ENCODE data around the gene ABCC8. TPM values are rescaled to one million over a fixed set of nuclear protein-coding genes. Genes with fewer than 3 reads are reported as not detected.

The ABCC8 gene
- total RNA-seq, 1 experiment from 2014 or later, result 2.4 TPM

GRCh38 chr11:17418444-17419081, 58.1 kb downstream of the ABCC8 start:
- no peak for TF ChIP-seq CTCF (conservative IDR thresholded peaks at IDR 0.05)
- no CpG with 5 or more reads among the region's 2 CpGs for WGBS (ENCODE audit: extremely low coverage, insufficient read length, low lambda C conversion rate)
- H2BK15ac ChIP-seq (ENCODE audit: low read depth, low read length), result no peak overlapping the region

More at GRCh38 chr11:17418444-17419081, 58.1 kb downstream of the ABCC8 start:
- no peak overlapping the region for H4K91ac ChIP-seq (ENCODE audit: insufficient read length, low read depth, low read length)
- no peak overlapping the region for H3K4ac ChIP-seq (ENCODE audit: low read depth, low read length)
- no peaks in the 10 kb centered on the region for H4K20me1 ChIP-seq (ENCODE audit: control insufficient read depth, insufficient read depth, insufficient read length)
- H3K79me2 ChIP-seq (ENCODE audit: insufficient read depth, low read length), result no peaks in the 10 kb centered on the region
- no peak overlapping the region for H4K8ac ChIP-seq (replicated peaks; ENCODE audit: insufficient read length, low read depth, low read length)
- Mint-ChIP-seq H3K9me3 (no peaks in the 10 kb centered on the region; a peak in 1 of 5 replicates), H3K27ac (peak overlapping the region in 1 of 3 experiments; percentile 31; a peak in 1 of 7 replicates), H3K4me1 (peaks cover 18 to 25% of the 10 kb centered on the region in 2 experiments), H3K27me3 (ENCODE audit: low read depth) (peaks cover 59% of the 10 kb centered on the region), H3K36me3 (ENCODE audit: insufficient read depth in 1 of 3, low read depth in 3 of 3) (no peaks in the 10 kb centered on the region), H3K4me3 (no peak overlapping the region)
- H2AK5ac ChIP-seq (ENCODE audit: insufficient read length, low read length), result no peak overlapping the region
- no peak overlapping the region for H3K9ac ChIP-seq (ENCODE audit: extremely low read depth, insufficient read length, low read length)
- no peak overlapping the region for H3K27ac ChIP-seq (ENCODE audit: insufficient read length, low read depth, low read length)
- H2BK12ac ChIP-seq (ENCODE audit: insufficient read length, low read depth, low read length), result no peak overlapping the region
- H3K56ac ChIP-seq (ENCODE audit: insufficient read length, low read depth, low read length), result no peak overlapping the region
- H3K79me1 ChIP-seq (ENCODE audit: insufficient read depth, low read depth, low read length, poor library complexity, severe bottlenecking), result no peaks in the 10 kb centered on the region
- H3K27me3 ChIP-seq (ENCODE audit: insufficient read depth, low read length), result no peaks in the 10 kb centered on the region
- no peak overlapping the region for H2AFZ ChIP-seq (ENCODE audit: low read length)
- H3K18ac ChIP-seq (ENCODE audit: insufficient read length, low read depth, low read length), result no peak overlapping the region
- no peak overlapping the region for H3K14ac ChIP-seq (ENCODE audit: insufficient read depth, low read length)
- H2BK120ac ChIP-seq (ENCODE audit: low read depth, low read length, poor library complexity, severe bottlenecking), result no peak overlapping the region
- no peaks in the 10 kb centered on the region for H3K9me3 ChIP-seq (ENCODE audit: control insufficient read depth, low read depth, low read length)
- H2BK5ac ChIP-seq (ENCODE audit: insufficient read length, low read length), result no peak overlapping the region
- no peak overlapping the region for H4K5ac ChIP-seq (ENCODE audit: insufficient read length, low read depth, low read length)
- H3K23me2 ChIP-seq (ENCODE audit: insufficient read length, low read depth, low read length, poor library complexity, severe bottlenecking), result no peaks in the 10 kb centered on the region
- H2BK20ac ChIP-seq (ENCODE audit: low read depth, low read length, poor library complexity, severe bottlenecking), result no peak overlapping the region
- no peak overlapping the region for H3K4me2 ChIP-seq (ENCODE audit: insufficient read depth, insufficient read length, low read length)
- no peak overlapping the region for H3K23ac ChIP-seq (ENCODE audit: insufficient read length, low read depth, low read length)
- H3K4me1 ChIP-seq (ENCODE audit: insufficient read depth, low read length), result no peaks in the 10 kb centered on the region; the same call in 1 of the 2 replicates
- H3T11ph ChIP-seq (ENCODE audit: low read length), result no peak overlapping the region
- no peak for DNase-seq

Data from H9 (cell line).